GM21447 (cell line): ENCODE data around the gene LENG1.
A peak's percentile ranks its signal among the peaks of the same experiment; 100 is the strongest.

ENCODE experiments used
- ATAC-seq: cut with Tn5 transposase; IDR thresholded peaks from one replicate; pipeline ENCODE4 v1.9.1; 2021; ENCODE audit not compliant: unreplicated experiment

LENG1 gene

DNA sequence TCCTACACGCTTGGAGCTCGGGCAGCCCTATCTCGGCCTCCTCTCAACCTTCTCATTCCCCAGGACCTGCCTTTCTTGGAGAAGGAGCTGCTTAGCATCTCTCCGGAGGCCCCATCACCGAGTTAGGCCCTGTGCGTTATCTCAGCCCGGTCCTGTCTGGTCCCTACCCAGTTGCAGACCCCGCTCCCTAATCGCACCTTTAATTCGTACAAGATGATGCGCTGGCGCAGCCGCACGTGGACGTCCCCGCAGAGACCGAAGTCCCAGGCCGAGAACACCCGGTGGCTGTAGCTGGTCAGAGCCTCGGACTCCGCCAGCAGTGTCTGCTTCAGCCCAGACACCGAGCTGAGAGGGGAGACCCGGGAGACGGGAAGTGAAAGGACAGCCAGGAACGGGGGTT is 5.7 kb upstream of the LENG1 start:
- ATAC-seq = no peak

DNA sequence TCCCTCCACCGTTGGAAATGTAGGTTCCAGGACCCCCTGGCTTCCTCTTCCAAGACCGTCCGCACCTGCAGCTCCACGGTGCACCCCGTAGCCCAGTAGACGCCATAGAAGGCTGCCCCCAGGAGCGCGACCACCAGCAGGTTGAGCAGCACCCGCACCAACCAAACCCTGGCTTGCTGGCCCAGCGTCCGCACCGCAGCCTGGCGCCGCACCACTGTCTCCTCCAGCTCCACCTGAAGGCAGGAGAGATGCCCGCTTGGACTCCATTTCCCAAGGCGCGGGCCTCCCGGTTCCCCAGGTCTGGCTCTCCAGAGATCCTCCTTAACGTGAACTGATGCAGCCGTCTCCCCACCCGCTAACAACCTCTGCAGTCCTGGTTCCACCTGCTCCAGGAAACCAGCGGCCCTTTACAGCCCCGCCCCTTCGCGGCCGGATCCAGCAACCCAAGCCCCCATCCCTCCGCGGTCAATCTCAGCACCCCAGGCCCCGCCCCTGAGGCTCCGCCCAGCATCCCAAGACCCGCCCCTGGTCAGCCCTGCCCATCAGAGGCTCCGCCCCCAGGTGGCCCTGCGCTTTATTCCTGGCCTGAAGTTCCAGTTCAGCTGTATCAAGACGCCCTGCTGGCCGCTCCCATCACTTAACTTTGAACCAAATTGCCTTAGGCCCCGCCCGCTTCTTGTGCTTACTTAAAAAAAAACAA is 5.0 kb upstream of the LENG1 start:
- ATAC-seq = no peak

DNA sequence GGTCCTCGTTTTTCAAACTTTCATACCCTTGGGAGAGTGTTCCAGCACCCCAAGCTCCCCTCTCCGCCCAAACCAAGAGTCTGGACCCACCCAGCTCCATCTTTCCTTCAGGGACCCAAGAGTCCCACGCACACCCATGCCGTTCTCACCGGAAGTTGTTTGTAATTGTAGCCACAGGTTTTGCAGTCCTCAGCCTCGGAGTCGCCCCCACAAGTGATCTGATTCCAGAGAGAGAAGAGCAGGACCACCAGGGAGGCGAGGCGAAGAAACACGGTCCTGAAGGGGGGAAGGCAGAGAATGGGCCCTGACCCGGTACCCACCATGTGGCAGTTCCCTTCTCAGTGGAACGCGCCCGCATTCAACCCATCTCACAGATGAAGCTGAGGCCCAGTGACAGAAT is 3.4 kb upstream of the LENG1 start:
- no peak for ATAC-seq

DNA sequence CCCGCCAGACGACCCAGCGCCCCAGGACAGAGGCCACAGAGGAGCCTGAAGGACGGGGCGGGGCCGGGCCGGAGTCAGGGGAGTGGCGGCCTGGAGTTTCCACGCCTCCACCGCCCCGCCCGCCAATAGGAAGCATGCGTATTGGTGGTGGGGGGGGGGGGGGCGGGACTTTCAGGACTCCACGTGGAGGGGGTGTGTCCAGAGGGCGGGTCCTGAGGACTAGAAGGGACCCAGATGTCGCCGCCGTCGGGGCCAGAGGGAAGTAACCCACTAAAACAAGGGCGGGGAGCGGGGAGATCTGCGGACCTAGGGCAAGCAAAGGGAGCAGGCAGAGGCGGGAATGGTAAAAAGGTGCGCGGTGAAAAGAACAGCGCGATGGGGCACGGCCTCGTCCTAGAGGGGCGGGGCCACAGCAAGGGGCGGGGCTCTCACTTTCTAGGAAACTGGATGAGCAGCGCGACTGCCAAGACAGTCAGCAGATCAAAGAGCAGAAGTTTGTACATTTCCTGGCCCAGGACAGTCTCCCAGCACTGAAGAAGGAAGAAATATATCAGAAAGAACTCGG is 2.8 kb upstream of the LENG1 start:
- ATAC-seq = no peak

DNA sequence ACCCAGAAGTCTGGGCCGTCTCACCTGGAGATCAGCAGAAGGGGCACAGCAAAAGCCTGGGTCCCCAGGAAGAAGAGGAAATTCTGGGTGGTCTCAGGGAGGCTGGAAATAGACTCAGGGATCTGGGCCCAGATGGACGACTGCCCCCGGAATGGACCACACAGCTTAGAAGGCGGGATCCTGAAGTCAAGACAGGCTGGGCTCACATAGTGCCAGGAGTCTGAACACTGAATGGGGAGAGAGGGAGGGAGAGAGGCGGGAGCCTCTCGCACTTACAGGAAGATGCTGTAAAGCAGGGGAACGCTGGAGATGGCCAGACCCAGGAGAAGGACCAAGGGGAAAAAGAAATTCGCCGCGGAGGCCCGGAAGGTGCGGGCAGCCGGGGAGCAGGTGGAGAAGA is 1.3 kb upstream of the LENG1 start:
- ATAC-seq = no peak

DNA sequence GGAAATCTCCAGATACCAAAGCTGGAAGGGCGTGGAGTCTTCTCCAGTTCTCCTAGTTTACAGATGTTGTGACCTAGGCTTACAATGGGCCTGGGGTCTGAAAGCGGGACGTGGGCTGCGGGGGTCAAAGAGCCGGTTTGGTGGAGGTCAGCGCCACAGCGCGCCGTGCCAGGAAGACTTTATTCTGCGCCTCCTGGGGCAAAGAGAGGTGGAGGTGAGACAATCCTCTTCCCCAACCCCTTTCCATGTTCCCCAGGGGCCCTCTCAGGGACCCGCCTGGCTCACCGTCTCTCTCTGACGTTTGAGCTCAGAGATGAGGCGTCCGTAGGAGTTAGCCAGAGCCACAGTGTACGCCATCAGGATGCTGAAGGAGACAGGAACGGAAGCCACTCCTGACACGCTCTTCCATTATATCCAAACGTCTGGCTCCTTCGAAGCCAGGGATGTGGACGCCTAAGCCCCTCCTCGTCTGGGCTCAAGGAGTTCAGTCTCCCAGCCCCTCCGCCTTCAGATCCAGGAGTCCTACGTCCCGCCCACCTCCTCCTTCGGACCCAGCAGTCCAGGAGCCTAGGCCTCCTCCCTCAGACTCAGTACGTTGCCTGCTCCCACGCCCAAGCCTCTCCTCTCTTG is 776 bp upstream of the LENG1 start:
- ATAC-seq = peak; percentile 3

DNA sequence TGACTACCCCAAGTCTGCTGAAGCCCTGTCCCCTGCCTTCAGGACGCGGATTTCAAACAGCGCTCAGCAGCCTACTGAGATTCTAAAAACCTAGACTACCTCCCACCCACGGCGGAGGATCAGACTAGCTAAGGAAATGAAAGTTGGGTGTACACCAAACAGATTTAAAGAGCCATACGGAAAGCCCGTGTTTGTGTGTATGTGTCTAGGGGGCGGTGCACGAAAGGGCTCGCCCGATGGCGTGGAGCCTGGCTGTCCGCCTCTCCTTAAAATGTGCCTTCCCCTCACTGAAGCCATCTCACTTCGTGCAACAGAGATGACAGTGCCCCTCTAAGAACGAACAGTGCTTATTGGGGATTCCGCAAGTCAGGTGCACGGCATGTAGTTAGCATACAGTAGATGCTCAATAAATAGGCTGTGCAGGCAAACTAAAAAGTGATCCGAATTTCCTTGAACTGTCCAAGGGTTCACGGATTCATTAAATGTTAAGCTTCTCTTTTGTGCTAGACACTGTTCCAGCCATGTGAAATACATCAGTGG is 639 bp downstream of the LENG1 start:
- no peak for ATAC-seq

DNA sequence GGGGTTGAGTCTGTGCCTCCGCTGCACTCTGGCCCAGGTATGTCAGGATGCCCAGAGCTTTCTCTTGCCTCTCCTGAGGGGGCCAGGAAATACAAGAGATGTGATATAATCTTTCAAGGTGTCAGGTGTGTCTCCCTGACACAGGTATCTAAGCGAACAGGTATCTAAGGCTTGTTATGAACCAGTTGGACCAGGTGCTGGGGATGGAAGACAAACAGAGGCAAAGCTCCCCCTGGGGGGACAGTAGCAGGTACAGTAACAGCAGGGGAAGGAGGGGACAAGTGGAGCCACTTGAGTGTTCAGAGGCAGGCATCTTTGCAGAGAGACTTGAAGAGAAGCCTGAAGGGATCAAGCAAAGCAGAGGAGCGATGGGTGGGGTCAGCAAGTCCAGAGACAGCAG is 2.6 kb downstream of the LENG1 start:
- no peak for ATAC-seq

DNA sequence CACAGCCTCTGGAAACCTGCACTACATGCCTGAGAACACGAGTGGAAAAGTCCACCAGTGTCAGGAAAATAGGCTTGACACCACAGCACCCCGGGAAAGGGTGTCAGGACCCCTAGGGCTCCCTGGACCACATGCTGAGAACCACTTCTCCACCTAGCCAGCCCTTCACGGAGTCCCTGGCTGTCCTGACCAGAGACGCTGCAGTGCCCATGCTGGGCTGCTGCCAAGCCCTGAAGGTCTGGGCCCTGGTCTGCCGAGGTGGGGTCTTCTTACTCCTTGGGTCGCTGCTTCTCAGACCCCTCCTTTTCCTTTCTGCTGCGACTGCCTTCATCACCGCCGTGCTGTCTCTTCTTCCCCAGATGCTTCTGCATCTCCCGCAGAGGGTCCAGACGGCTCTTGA is 3.0 kb downstream of the LENG1 start:
- ATAC-seq = no peak

DNA sequence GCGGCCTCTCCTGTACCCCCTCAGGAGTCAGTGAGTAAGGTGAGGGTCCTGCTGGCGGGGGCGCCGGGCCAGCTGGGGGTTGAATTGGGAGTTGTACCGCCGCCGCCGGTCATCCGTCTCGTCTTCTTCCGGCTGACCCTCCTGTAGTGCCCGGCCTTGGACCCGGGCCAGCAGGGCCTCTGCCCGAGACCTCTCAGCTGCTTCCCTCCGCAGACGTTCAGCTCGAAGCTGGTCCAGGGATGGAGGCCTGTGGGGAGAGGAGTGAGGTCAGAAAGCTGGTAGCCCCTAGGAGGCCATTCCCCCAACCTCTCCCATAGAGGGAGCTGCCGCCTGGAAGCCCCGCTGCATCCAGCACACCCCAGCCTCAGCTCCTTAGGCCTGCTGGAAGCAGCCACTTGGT is 3.8 kb downstream of the LENG1 start:
- ATAC-seq = no peak

DNA sequence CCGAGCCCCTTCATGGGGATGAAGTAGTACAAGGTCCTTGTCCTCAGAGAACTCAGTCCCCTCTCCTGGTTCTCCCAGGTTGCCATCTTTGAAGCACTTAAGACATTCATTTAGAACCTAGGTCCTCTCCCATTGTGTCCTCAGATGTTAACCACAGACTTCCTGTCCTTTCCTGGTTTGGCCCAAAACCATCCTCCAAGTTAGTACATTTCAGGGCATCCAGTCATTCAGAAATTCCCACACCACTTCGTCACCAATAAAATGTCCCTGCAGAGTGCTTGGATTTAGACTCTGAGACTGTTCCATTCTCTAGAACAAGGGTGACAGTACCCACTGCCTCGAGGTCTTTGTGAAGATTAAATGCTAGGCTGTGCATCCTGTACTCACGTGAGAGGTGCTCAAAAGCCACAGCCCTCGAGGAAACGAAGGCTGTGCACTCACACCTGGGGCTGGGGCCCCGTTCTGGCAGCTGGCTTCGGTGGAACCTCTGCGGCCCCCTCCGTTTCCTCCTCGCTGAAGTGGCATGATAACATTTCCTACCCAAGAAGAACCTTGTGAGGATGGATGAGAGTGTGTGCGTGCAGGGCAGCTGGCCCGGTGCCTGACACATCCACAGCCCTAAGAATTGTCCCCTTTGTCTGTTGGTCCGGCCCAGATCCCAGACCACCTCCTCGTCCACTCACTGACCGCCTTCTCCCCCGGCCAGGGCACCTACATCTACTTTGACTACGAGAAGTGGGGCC is 4.7 kb downstream of the LENG1 start:
- ATAC-seq = no peak

DNA sequence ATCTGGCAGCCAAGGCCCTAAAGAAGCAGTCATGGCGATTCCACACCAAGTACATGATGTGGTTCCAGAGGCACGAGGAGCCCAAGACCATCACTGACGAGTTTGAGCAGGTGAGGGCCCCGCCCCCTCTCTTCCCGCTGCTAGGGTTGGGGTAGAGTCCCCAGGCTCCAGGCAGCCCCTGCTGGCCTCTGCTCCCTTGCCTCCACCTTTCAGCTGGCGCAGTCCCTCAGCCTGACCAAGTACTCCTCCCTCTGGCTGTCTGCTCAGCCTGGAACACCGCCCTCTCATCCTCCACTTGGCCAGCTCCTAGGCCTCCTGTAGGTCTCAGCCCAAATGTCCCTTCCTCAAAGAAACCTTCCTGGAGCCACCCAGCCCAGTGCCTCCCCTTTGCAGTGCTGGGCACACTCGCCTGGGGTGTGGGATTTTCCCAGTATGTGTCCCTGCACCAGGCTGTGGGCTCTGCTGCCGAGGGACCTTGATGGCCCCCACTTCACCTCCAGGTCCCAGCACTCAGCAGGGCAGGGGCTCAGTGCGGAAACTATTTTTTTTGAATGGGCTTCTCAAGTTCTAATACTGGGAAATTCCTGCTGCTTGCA is 5.7 kb downstream of the LENG1 start:
- no peak for ATAC-seq

DNA sequence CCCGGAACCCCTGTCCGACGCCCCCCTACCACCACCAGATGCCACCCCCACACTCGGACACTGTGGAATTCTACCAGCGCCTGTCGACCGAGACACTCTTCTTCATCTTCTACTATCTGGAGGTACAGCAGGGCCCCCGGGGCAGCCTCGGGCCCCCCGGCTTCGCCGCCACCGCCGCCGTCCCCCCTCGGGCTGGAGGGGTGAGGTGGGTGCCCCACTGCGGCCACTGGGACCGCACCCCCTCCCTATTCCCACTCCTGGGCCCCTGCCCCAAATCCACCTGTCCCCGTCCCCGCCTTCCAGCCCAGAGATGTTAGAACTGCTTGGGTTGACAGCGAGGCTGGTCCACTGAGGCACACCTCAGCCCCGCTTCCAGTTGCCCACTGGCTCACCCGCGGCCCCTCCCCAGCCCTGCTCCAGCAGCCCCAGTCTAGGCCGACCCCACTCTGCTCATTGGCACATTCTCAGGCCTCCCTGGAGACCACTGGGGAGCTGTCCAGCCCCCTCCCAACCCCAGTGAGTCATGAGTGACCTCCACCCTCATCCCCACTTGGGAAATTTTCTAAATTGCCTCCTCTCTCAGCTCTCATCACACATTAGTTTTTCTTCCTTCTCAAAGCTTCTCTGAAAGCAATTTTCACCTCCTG is 6.5 kb downstream of the LENG1 start:
- ATAC-seq = no peak

DNA sequence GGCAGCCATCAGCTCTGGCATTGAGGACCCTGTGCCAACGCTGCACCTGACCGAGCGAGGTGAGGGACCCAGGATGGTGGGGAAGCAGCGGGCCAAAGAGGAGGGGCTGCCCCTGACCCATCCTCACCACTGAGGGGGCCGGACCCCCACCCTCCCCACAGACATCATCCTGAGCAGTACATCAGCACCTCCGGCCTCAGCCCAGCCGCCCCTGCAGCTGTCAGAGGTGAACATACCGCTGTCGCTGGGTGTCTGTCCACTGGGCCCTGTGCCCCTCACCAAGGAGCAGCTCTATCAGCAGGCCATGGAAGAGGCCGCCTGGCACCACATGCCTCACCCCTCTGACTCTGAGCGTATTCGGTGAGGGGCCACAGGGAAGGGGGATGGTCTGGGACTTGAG is 7.3 kb downstream of the LENG1 start:
- no peak for ATAC-seq

DNA sequence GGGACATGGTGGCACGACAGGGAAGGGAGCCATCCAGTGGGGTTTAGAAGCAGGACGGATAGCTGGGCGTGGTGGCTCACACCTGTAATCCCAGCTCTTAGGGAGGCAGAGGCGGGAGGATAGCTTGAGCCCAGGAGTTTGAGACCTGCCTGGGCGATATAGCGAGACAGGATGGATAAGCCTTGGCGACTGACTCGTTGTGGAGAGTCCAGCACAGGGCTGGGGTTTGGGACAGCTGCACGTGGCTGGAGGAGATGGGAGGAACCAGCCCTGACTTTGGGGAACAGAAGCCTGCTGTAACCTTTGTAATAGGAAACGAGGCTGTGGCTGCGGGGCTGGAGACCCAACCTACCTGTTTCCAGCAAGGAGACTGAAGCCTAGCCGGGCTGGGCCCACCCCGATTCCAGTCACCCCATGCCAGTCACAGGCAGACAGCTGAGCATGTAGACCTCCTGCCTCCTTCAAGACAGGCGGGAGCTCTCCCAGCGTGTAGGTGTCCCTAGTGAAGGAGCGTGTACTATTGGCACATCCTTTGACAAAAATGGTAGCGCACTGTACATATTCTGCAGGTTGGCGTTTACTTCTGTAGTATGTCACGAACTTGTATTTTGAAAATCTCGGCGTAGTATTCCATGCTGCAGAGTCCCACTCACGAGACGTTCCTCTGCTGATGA is 8.0 kb downstream of the LENG1 start:
- no peak for ATAC-seq

DNA sequence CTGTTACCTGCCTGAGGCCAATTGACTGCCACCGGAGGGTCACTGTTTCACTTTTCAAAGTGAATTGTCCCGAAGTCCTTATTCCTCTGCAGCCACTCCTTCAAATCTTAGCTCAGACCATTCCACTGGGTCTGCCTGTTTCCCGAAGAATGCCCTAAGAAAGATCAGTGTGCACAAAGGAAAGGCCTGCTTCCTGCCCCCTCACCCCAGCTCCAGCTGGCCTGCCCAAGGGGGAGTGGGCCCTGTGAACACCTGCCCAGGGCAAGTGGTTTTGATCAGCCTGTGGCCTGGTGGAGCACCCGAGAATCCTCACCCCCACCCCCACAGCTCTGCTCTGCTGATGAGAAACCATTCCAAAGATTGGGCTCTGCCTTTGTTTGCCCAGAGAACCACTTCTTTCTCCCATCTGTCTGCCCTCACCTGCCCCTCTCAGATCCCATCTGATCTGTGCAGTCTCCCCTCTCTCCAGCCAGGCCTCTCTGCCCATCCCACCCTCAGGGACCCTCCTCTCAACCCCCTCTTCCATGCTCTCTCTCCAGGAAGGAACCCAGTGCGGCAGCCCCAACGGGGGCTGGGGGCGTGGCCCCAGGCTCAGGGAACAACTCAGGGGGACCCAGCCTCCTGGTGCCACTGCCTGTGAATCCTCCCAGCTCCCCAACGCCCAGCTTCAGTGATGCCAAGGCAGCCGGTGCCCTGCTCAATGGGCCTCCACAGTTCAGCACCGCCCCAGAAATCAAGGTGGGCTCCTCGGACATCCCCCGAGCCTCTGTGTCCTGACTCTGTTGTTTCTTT is 10.3 kb downstream of the LENG1 start:
- no peak for ATAC-seq

DNA sequence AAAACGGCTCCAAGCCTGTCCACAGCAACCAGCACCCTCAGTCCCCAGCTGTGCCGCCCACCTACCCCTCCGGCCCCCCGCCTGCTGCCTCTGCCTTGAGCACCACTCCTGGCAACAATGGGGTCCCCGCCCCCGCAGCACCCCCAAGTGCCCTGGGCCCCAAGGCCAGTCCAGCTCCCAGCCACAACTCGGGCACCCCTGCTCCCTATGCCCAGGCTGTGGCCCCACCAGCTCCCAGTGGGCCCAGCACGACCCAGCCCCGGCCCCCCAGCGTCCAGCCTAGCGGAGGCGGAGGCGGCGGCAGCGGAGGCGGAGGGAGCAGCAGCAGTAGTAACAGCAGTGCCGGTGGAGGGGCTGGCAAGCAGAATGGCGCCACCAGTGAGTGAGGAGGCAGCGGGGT is 11.4 kb downstream of the LENG1 start:
- no peak for ATAC-seq

DNA sequence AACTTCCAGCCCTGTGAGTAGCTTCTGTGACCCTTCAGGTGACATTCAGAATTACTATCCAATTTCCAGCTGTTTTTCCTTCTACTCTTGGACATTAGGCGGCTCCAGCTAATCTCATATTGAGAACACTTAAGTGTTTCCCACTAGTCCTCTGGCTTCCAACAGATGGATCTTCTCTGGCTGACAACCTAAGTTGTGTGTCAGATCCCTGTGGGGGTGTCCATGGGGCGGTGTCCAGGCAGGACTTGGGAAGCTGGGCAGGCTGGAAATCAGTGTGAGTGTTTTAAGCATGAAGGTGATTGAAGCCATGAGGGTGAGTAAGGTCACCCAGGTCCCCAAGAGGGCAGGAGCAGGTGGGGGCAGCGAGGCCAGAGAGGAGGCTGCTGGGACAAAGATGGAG is 11.8 kb downstream of the LENG1 start:
- no peak for ATAC-seq

DNA sequence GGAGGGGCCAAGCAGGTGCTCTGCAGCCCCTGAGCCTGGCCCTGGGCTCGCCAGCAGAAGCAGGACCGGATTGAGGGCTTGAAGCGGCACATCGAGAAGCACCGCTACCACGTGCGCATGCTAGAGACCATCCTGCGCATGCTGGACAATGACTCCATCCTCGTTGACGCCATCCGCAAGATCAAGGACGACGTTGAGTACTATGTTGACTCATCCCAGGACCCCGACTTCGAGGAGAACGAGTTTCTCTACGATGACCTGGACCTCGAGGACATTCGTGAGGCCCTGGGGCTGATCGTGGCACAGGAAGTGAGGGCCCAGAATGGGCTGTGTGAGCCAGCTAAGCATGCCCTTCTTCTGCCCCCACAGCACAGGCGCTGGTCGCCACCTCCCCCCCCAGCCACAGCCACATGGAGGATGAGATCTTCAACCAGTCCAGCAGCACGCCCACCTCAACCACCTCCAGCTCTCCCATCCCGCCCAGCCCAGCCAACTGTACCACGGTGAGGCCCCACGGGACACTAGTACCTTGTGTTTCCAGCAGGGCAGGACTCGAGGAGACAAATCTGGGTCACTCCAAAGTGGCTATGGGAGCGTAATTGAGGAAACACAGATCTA is 13.9 kb downstream of the LENG1 start:
- no peak for ATAC-seq
